ENCODE measurements around the gene SNN. TPM values are rescaled to one million over a fixed set of nuclear protein-coding genes. Genes with fewer than 3 reads are reported as not detected.
A peak's percentile ranks its signal among the peaks of the same experiment; 100 is the strongest.

Gene SNN
- total RNA-seq, 1 experiment from 2014 or later, result 26.0 TPM

DNA sequence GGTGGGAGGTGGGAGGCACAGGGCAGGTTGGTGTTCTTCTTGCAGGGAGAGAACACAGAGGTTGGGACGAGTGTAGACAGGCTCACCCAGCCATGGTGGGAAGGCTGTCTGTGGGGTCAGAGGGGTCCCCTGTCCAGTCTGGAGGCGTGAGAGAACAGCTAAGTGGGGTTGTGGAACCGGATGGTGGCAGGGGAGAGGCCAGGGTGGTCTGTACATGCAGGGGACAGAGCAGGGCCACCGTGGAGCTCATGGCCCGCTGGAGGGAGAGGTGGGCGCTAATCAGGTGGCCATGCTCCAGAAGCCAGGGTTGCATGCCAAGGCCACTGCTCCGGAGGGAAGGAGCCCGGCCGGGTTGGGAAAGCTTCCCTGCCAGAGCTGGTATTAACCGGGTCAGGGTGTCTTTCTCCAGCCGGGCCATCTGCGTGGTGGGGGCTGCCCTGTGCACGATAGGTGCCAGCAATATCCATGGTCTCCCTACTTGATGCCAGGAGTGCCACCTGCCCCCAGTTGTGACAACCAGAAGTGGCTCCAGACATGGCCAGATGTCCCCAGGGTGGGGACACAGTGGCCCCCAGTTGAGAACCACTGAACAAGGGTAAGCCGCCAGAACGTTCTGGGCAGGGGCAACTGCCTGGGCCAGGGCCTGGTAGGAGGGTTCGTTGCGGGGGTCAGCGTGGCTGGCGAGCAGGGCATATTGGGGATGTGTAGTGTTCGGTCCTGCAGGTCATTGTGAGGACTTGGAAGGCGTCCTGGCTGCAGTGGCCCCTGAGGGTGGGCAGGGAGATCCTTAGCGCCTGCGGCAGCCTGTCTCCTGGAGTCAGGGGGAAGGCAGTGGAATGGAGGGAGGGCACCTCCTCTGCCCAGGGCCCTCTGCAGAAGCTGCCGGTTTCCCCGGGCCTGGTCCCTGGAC lies 5.1 kb downstream of the SNN start:
- DNase-seq, result no peak
- BruUV-seq (replicated peaks), result no TSS peak
- Mint-ChIP-seq H3K4me3 (ENCODE audit: low read depth, unreplicated experiment) (no peak overlapping the region), H3K36me3 (ENCODE audit: insufficient read depth, unreplicated experiment) (peaks cover 51% of the 10 kb centered on the region), H3K27ac (ENCODE audit: unreplicated experiment) (no peak overlapping the region), H3K4me1 (ENCODE audit: low read depth, unreplicated experiment) (peaks cover 70% of the 10 kb centered on the region), H3K9me3 (ENCODE audit: low read depth, unreplicated experiment) (no peaks in the 10 kb centered on the region), H3K27me3 (ENCODE audit: unreplicated experiment) (no peaks in the 10 kb centered on the region)
- CTCF ChIA-PET, result interaction anchor here (0.6 kb wide), 1 partner anchor 140 kb away, joined by 5 read pairs; no protein-coding TSS in a partner anchor
- TF ChIP-seq CTCF (IDR thresholded peaks at IDR 0.05; ENCODE audit: unreplicated experiment), result no peak
- intact Hi-C loops (cut with micrococcal nuclease; ENCODE audit: unreplicated experiment), result loop anchor here (10.0 kb wide), 1 partner anchor 269 kb away; no protein-coding TSS in a partner anchor

- peaks cover 44% of the 10 kb centered on the region for H3K36me3 Mint-ChIP-seq (ENCODE audit: insufficient read depth, unreplicated experiment)
Observed at GRCh38 chr16:11674001-11674817, 6.0 kb downstream of the SNN start.

GRCh38 chr16:11674818-11675560 lies 6.7 kb downstream of the SNN start:
- TF ChIP-seq CTCF (IDR thresholded peaks at IDR 0.05; ENCODE audit: unreplicated experiment), result no peak
- no TSS peak for BruUV-seq (replicated peaks)
- H3K4me1 Mint-ChIP-seq (ENCODE audit: low read depth, unreplicated experiment), result peaks cover 72% of the 10 kb centered on the region
- H3K36me3 Mint-ChIP-seq (ENCODE audit: insufficient read depth, unreplicated experiment), result peaks cover 44% of the 10 kb centered on the region
- DNase-seq, result peak; percentile 63
- no peaks in the 10 kb centered on the region for H3K9me3 Mint-ChIP-seq (ENCODE audit: low read depth, unreplicated experiment)
- intact Hi-C loops (cut with micrococcal nuclease; ENCODE audit: unreplicated experiment), result loop anchor here (10.0 kb wide), 1 partner anchor 270 kb away; no protein-coding TSS in a partner anchor
- CTCF ChIA-PET, result interaction anchor here (0.7 to 1.9 kb wide), 7 partner anchors 10 to 268 kb away, joined by 3 to 10 read pairs (median 3); no protein-coding TSS in a partner anchor
- H3K27me3 Mint-ChIP-seq (ENCODE audit: unreplicated experiment), result no peaks in the 10 kb centered on the region
- peak overlapping the region; percentile 18 for H3K27ac Mint-ChIP-seq (ENCODE audit: unreplicated experiment)
- H3K4me3 Mint-ChIP-seq (ENCODE audit: low read depth, unreplicated experiment), result peak overlapping the region; percentile 30

More at GRCh38 chr16:11674001-11674817, 6.0 kb downstream of the SNN start:
- DNase-seq, result no peak
- Mint-ChIP-seq H3K27ac (ENCODE audit: unreplicated experiment) (peak overlapping the region; percentile 18), H3K27me3 (ENCODE audit: unreplicated experiment) (no peaks in the 10 kb centered on the region), H3K4me3 (ENCODE audit: low read depth, unreplicated experiment) (peak overlapping the region; percentile 30), H3K9me3 (ENCODE audit: low read depth, unreplicated experiment) (no peaks in the 10 kb centered on the region), H3K4me1 (ENCODE audit: low read depth, unreplicated experiment) (peaks cover 70% of the 10 kb centered on the region)
- CTCF ChIA-PET, result interaction anchor here (0.6 to 1.9 kb wide), 5 partner anchors 11 to 267 kb away, joined by 3 to 10 read pairs (median 5); no protein-coding TSS in a partner anchor
- intact Hi-C loops (cut with micrococcal nuclease; ENCODE audit: unreplicated experiment), result loop anchor here (10.0 kb wide), 1 partner anchor 269 kb away; no protein-coding TSS in a partner anchor
- TF ChIP-seq CTCF (IDR thresholded peaks at IDR 0.05; ENCODE audit: unreplicated experiment), result no peak
- no TSS peak for BruUV-seq (replicated peaks)

Data from Calu3 (cell line).